H9 (cell line): Measurements from ENCODE around the gene FRS3. TPM values are rescaled to one million over a fixed set of nuclear protein-coding genes. Genes with fewer than 3 reads are reported as not detected.

Experiments used
- DNase-seq: peaks from one replicate; pipeline ENCODE4 v3.0.0-alpha.2; 2017
- H2AFZ ChIP-seq: one replicate; pipeline ENCODE4 v1.6.1; 2013; ENCODE audit warnings: mild to moderate bottlenecking, low read length, control low read depth, moderate library complexity
- H2AK5ac ChIP-seq: 2 replicates; pipeline ENCODE4 v1.6.1; 2013; ENCODE audit warnings: low read length, control low read depth, mixed read lengths; ENCODE audit not compliant: insufficient read length
- H2BK120ac ChIP-seq: one replicate; pipeline ENCODE4 v1.6.1; 2013; ENCODE audit warnings: low read depth, mild to moderate bottlenecking, low read length, control low read depth, inconsistent platforms; ENCODE audit not compliant: poor library complexity, severe bottlenecking
- H2BK12ac ChIP-seq: 2 replicates; pipeline ENCODE4 v1.6.1; 2013; ENCODE audit warnings: low read length, control low read depth, mixed read lengths, low read depth; ENCODE audit not compliant: insufficient read length
- H2BK15ac ChIP-seq: 2 replicates; pipeline ENCODE4 v1.6.1; 2013; ENCODE audit warnings: low read depth, low read length, control low read depth
- H2BK20ac ChIP-seq: one replicate; pipeline ENCODE4 v1.6.1; 2013; ENCODE audit warnings: low read depth, mild to moderate bottlenecking, low read length, control low read depth, inconsistent platforms; ENCODE audit not compliant: poor library complexity, severe bottlenecking
- H2BK5ac ChIP-seq: 2 replicates; pipeline ENCODE4 v1.6.1; 2013; ENCODE audit warnings: low read length, control low read depth, mixed read lengths; ENCODE audit not compliant: insufficient read length
- H3K14ac ChIP-seq: 2 replicates; pipeline ENCODE4 v1.6.1; 2013; ENCODE audit warnings: low read length, control low read depth; ENCODE audit not compliant: insufficient read depth
- H3K18ac ChIP-seq: 2 replicates; pipeline ENCODE4 v1.6.1; 2013; ENCODE audit warnings: low read depth, mild to moderate bottlenecking, mixed read lengths, low read length, control low read depth; ENCODE audit not compliant: insufficient read length
- H3K23ac ChIP-seq: 2 replicates; pipeline ENCODE4 v1.6.1; 2013; ENCODE audit warnings: low read length, control low read depth, mixed read lengths, low read depth; ENCODE audit not compliant: insufficient read length
- H3K23me2 ChIP-seq: 2 replicates; pipeline ENCODE4 v1.6.1; 2013; ENCODE audit warnings: low read depth, mild to moderate bottlenecking, mixed read lengths, low read length, control low read depth; ENCODE audit not compliant: insufficient read length, poor library complexity, severe bottlenecking
- H3K27ac ChIP-seq: 2 replicates; pipeline ENCODE4 v1.5.1; 2013; ENCODE audit warnings: low read length, control low read depth, mixed read lengths, low read depth; ENCODE audit not compliant: insufficient read length
- H3K27me3 ChIP-seq: 2 replicates; pipeline ENCODE4 v1.6.1; 2013; ENCODE audit warnings: low read length, control low read depth, inconsistent platforms; ENCODE audit not compliant: insufficient read depth
- H3K4ac ChIP-seq: 2 replicates; pipeline ENCODE4 v1.6.1; 2013; ENCODE audit warnings: low read depth, mild to moderate bottlenecking, control low read depth, inconsistent platforms, low read length, moderate library complexity
- H3K4me1 ChIP-seq: 2 replicates; pipeline ENCODE4 v1.6.1; 2013; ENCODE audit warnings: low read length, control low read depth, inconsistent platforms; ENCODE audit not compliant: insufficient read depth
- H3K4me2 ChIP-seq: 2 replicates; pipeline ENCODE4 v1.6.1; 2013; ENCODE audit warnings: low read length, control low read depth, mixed read lengths; ENCODE audit not compliant: insufficient read length, insufficient read depth
- H3K56ac ChIP-seq: 2 replicates; pipeline ENCODE4 v1.6.1; 2013; ENCODE audit warnings: low read depth, mild to moderate bottlenecking, mixed read lengths, low read length, control low read depth; ENCODE audit not compliant: insufficient read length
- H3K79me1 ChIP-seq: 2 replicates; pipeline ENCODE4 v1.6.1; 2013; ENCODE audit warnings: low read depth, mild to moderate bottlenecking, moderate library complexity, low read length, control low read depth, inconsistent platforms; ENCODE audit not compliant: insufficient read depth, poor library complexity, severe bottlenecking
- H3K79me2 ChIP-seq: 2 replicates; pipeline ENCODE4 v1.6.1; 2013; ENCODE audit warnings: low read length, control low read depth, inconsistent platforms; ENCODE audit not compliant: insufficient read depth
- H3K9ac ChIP-seq: 2 replicates; pipeline ENCODE4 v1.6.1; 2013; ENCODE audit warnings: low read length, control low read depth, mixed read lengths; ENCODE audit not compliant: insufficient read length; ENCODE audit errors: extremely low read depth
- H3K9me3 ChIP-seq: one replicate; pipeline ENCODE4 v1.6.1; 2013; ENCODE audit warnings: low read depth, low read length, inconsistent platforms; ENCODE audit not compliant: control insufficient read depth
- H3T11ph ChIP-seq: one replicate; pipeline ENCODE4 v1.6.1; 2013; ENCODE audit warnings: mild to moderate bottlenecking, low read length, control low read depth, inconsistent platforms
- H4K20me1 ChIP-seq: one replicate; pipeline ENCODE4 v1.6.1; 2013; ENCODE audit not compliant: control insufficient read depth, insufficient read length, insufficient read depth
- H4K5ac ChIP-seq: 2 replicates; pipeline ENCODE4 v1.6.1; 2013; ENCODE audit warnings: low read depth, mild to moderate bottlenecking, mixed read lengths, low read length, control low read depth; ENCODE audit not compliant: insufficient read length
- H4K8ac ChIP-seq: replicated peaks from 2 replicates; pipeline ENCODE4 v1.6.1; 2013; ENCODE audit warnings: low read length, control low read depth, mixed read lengths, low read depth; ENCODE audit not compliant: insufficient read length
- H4K91ac ChIP-seq: 2 replicates; pipeline ENCODE4 v1.6.1; 2013; ENCODE audit warnings: low read depth, mild to moderate bottlenecking, moderate library complexity, mixed read lengths, low read length, control low read depth; ENCODE audit not compliant: insufficient read length
- H3K27ac Mint-ChIP-seq, 3 experiments: 2 replicates in 2 of 3; 3 replicates in 1 of 3; pipeline ENCODE4 v1.8.0; 2020 to 2021; ENCODE audit warnings: mixed read lengths in 3 of 3, mild to moderate bottlenecking in 1 of 3, moderate library complexity in 1 of 3
- H3K27me3 Mint-ChIP-seq: 2 replicates; pipeline ENCODE4 v1.8.0; 2021; ENCODE audit warnings: low read depth, mild to moderate bottlenecking, moderate library complexity, mixed read lengths
- H3K36me3 Mint-ChIP-seq, 3 experiments: 2 replicates in 2 of 3; 3 replicates in 1 of 3; pipeline ENCODE4 v1.8.0; 2020 to 2021; ENCODE audit warnings: low read depth in 3 of 3, mixed read lengths in 3 of 3; ENCODE audit not compliant: insufficient read depth in 1 of 3
- H3K4me1 Mint-ChIP-seq, 2 experiments: 2 replicates each; pipeline ENCODE4 v1.8.0; 2020; ENCODE audit warnings: mixed read lengths in 2 of 2
- H3K4me3 Mint-ChIP-seq, 2 experiments: 2 replicates in 1 of 2; 3 replicates in 1 of 2; pipeline ENCODE4 v1.8.0; 2020 to 2021; ENCODE audit warnings: mild to moderate bottlenecking in 2 of 2, mixed read lengths in 2 of 2, moderate library complexity in 1 of 2
- H3K9me3 Mint-ChIP-seq, 2 experiments: 2 replicates in 1 of 2; 3 replicates in 1 of 2; pipeline ENCODE4 v1.8.0; 2020; ENCODE audit warnings: mild to moderate bottlenecking in 2 of 2, mixed read lengths in 2 of 2, moderate library complexity in 1 of 2
- CTCF ChIP-seq: fragments of 200-600 bp; sonication (generic); conservative IDR thresholded peaks from 3 replicates; pipeline ENCODE4 v1.8.0; 2021; ENCODE audit warnings: antibody characterized with exemption, mild to moderate bottlenecking
- WGBS: extraction: QIAGEN DNeasy Blood & Tissue Kit; methylation state at CpG from one replicate; pipeline ENCODE4 v1.1.7; 2013; ENCODE audit warnings: missing lambda C conversion rate, low lambda C conversion rate, mixed read lengths; ENCODE audit not compliant: insufficient read length; ENCODE audit errors: extremely low coverage; 5-methylcytosine and 5-hydroxymethylcytosine counted together
- total RNA-seq: library from RNA; stranded (reverse); gene quantifications from 2 replicates; pipeline ENCODE4 v1.2.1, GENCODE V29; 2021

Gene FRS3
- total RNA-seq, 1 experiment from 2014 or later, result 4.8 TPM

- no peak overlapping the region for H3K4me3 Mint-ChIP-seq
- no peak overlapping the region for H2BK12ac ChIP-seq
- no peak overlapping the region for H4K5ac ChIP-seq
- no peak overlapping the region for H3K4me2 ChIP-seq
- WGBS, result no CpG with 5 or more reads among the region's 3 CpGs
- no peak overlapping the region for H2AK5ac ChIP-seq
- no peak overlapping the region for H3K9ac ChIP-seq
- H3K27ac ChIP-seq, result no peak overlapping the region
- peaks cover 11% of the 10 kb centered on the region for H3K27me3 Mint-ChIP-seq
- no peak overlapping the region for H4K91ac ChIP-seq
- H3K4me1 ChIP-seq, result no peaks in the 10 kb centered on the region
- no peak overlapping the region for H3K4ac ChIP-seq
- no peak overlapping the region for H3K23ac ChIP-seq
- no peak for DNase-seq
- no peaks in the 10 kb centered on the region for H3K23me2 ChIP-seq
- no peak for TF ChIP-seq CTCF
- no peak overlapping the region; a peak in 1 of 7 replicates for H3K27ac Mint-ChIP-seq
- no peak overlapping the region for H4K8ac ChIP-seq
- no peak overlapping the region for H2AFZ ChIP-seq
- H3K9me3 ChIP-seq, result no peaks in the 10 kb centered on the region
- no peak overlapping the region for H3K18ac ChIP-seq
- no peak overlapping the region for H3K14ac ChIP-seq
- H3T11ph ChIP-seq, result no peak overlapping the region
- H3K27me3 ChIP-seq, result no peaks in the 10 kb centered on the region
- no peaks in the 10 kb centered on the region for H3K36me3 Mint-ChIP-seq
- no peaks in the 10 kb centered on the region for H4K20me1 ChIP-seq
- no peaks in the 10 kb centered on the region for H3K79me2 ChIP-seq
- no peaks in the 10 kb centered on the region for H3K9me3 Mint-ChIP-seq
- H2BK20ac ChIP-seq, result no peak overlapping the region
- no peak overlapping the region for H2BK5ac ChIP-seq
- no peak overlapping the region for H2BK15ac ChIP-seq
- H2BK120ac ChIP-seq, result no peak overlapping the region
- H3K79me1 ChIP-seq, result no peaks in the 10 kb centered on the region
- H3K56ac ChIP-seq, result no peak overlapping the region
- H3K4me1 Mint-ChIP-seq, result no peaks in the 10 kb centered on the region
These were observed 31.2 kb downstream of the FRS3 start for GRCh38 chr6:41748542-41748941.
